SK-N-SH (cell line): ENCODE results near the gene LGALS9C. TPM values are rescaled to one million over a fixed set of nuclear protein-coding genes. Genes with fewer than 3 reads are reported as not detected.
"Not testable (repeated sequence)": the region's sequence is repeated elsewhere in the genome, so short reads cannot be mapped to it uniquely, and the experiment has no call there.

Experiments
- CTCF ChIA-PET: fragments of 300-600, 350-600 bp; formaldehyde crosslinking; extraction: SDS; loops from one replicate; lab custom pipeline; 2021; lab: Yijun Ruan, JAX
- POLR2A ChIA-PET: fragments of 350-600 bp; sonication (Branson Sonifier 250); formaldehyde crosslinking; extraction: SDS; loops from one replicate; lab custom pipeline; 2020; ENCODE audit warnings: antibody characterized with exemption, inconsistent platforms; lab: Yijun Ruan, JAX
- DNase-seq: peaks from one replicate; pipeline ENCODE4 v3.0.0; 2012
- H2AFZ ChIP-seq: fragments of 200-600 bp; sonication (generic); 2 replicates; pipeline ENCODE4 v1.8.1; 2016; ENCODE audit warnings: antibody characterized with exemption, mild to moderate bottlenecking, low read depth
- H3F3A ChIP-seq: fragments of 200-600 bp; sonication (generic); replicated peaks from 2 replicates; pipeline ENCODE3; 2016; ENCODE audit warnings: antibody characterized with exemption, mild to moderate bottlenecking; ENCODE audit not compliant: insufficient read depth
- H3K27ac ChIP-seq, 2 experiments: fragments of 200-500 bp in 1 of 2; fragments of 200-600 bp in 1 of 2; sonication (Bioruptor generic) in 1 of 2; sonication (generic), shearing (Covaris generic) in 1 of 2; 2 replicates each; pipeline versions ENCODE4 v1.5.1 to v1.6.1; 2014 to 2016; ENCODE audit warnings: low read depth in 2 of 2, inconsistent platforms in 1 of 2, low read length in 1 of 2, mild to moderate bottlenecking in 1 of 2, mixed read lengths in 1 of 2
- H3K27me3 ChIP-seq: fragments of 200-600 bp; sonication (generic), shearing (Covaris generic); 2 replicates; pipeline ENCODE4 v1.6.1; 2016; ENCODE audit warnings: mixed run types; ENCODE audit not compliant: insufficient read depth
- H3K36me3 ChIP-seq, 2 experiments: fragments of 200-500 bp in 1 of 2; fragments of 200-600 bp in 1 of 2; sonication (Bioruptor generic) in 1 of 2; sonication (generic) in 1 of 2; replicated peaks in 1 of 2; 2 replicates each; pipeline versions ENCODE3 to v1.5.1; 2014 to 2016; ENCODE audit warnings: low read length in 1 of 2, mild to moderate bottlenecking in 1 of 2; ENCODE audit not compliant: insufficient read depth in 2 of 2, control insufficient read depth in 1 of 2
- H3K4me1 ChIP-seq, 2 experiments: fragments of 200-500 bp in 1 of 2; fragments of 200-600 bp in 1 of 2; sonication (Bioruptor generic) in 1 of 2; sonication (generic), shearing (Covaris generic) in 1 of 2; 2 replicates each; pipeline versions ENCODE4 v1.5.1 to v1.6.1; 2014 to 2016; ENCODE audit warnings: low read depth in 1 of 2, low read length in 1 of 2, mixed run types in 1 of 2; ENCODE audit not compliant: insufficient read depth in 2 of 2, control insufficient read depth in 1 of 2
- H3K4me2 ChIP-seq: fragments of 200-600 bp; sonication (generic), shearing (Covaris generic); 2 replicates; pipeline ENCODE4 v1.6.1; 2017; ENCODE audit warnings: mixed run types
- H3K4me3 ChIP-seq, 2 experiments: fragments of 200-500 bp in 1 of 2; fragments of 200-600 bp in 1 of 2; sonication (Bioruptor generic) in 1 of 2; sonication (generic), shearing (Covaris generic) in 1 of 2; 2 replicates each; pipeline versions ENCODE4 v1.5.1 to v1.8.1; 2014 to 2016; ENCODE audit warnings: low read depth in 2 of 2, inconsistent platforms in 1 of 2, low read length in 1 of 2, mild to moderate bottlenecking in 1 of 2, mixed read lengths in 1 of 2, moderate library complexity in 1 of 2
- H3K79me2 ChIP-seq: fragments of 200-600 bp; sonication (generic); 2 replicates; pipeline ENCODE4 v1.8.1; 2017; ENCODE audit warnings: mild to moderate bottlenecking; ENCODE audit not compliant: insufficient read depth
- H3K9ac ChIP-seq: fragments of 200-600 bp; sonication (generic); 2 replicates; pipeline ENCODE4 v1.6.1; 2017; ENCODE audit warnings: mixed run types
- H3K9me2 ChIP-seq: fragments of 200-600 bp; sonication (generic); 2 replicates; pipeline ENCODE4 v1.6.1; 2017; ENCODE audit warnings: mixed run types
- H3K9me3 ChIP-seq: fragments of 200-600 bp; sonication (generic); 2 replicates; pipeline ENCODE4 v1.6.1; 2017; ENCODE audit warnings: mixed run types, mild to moderate bottlenecking, moderate library complexity
- H4K20me1 ChIP-seq: fragments of 200-600 bp; sonication (generic); 2 replicates; pipeline ENCODE4 v1.6.1; 2017; ENCODE audit warnings: mild to moderate bottlenecking, mixed run types; ENCODE audit not compliant: insufficient read depth
- RAD21 ChIP-seq: IDR thresholded peaks from 2 replicates; pipeline ENCODE4 v1.6.1; 2012; ENCODE audit warnings: mild to moderate bottlenecking, low read length
- WGBS: methylation state at CpG from one replicate; pipeline ENCODE4 v1.1.6; 2017; ENCODE audit warnings: low lambda C conversion rate; 5-methylcytosine and 5-hydroxymethylcytosine counted together
- polyA plus RNA-seq, 3 experiments: library from polyadenylated mRNA; depleted of rRNA; stranded (reverse); fragments of >200 nt; gene quantifications; 2 replicates each; pipeline ENCODE4 v1.2.3, GENCODE V29; 2012
- TF ChIP-seq, protein P1 (sequence below): fragments of 200-600 bp; sonication (generic); IDR thresholded peaks from 2 replicates; pipeline ENCODE4 v1.6.1; 2017; ENCODE audit warnings: antibody characterized with exemption, mild to moderate bottlenecking, moderate library complexity

The LGALS9C gene
- polyA plus RNA-seq, 1 of the 3 experiments (the other 2 are of a cell fraction): not detected

- H3F3A ChIP-seq, H4K20me1 ChIP-seq, H3K27me3 ChIP-seq, H3K4me3 ChIP-seq, H3K4me1 ChIP-seq, H2AFZ ChIP-seq, H3K36me3 ChIP-seq, H3K27ac ChIP-seq, DNase-seq, H3K4me2 ChIP-seq, H3K9me3 ChIP-seq, H3K9ac ChIP-seq, CTCF ChIA-PET, H3K9me2 ChIP-seq, POLR2A ChIA-PET, H3K79me2 ChIP-seq: not testable (repeated sequence)
- TF ChIP-seq, protein P1, sequence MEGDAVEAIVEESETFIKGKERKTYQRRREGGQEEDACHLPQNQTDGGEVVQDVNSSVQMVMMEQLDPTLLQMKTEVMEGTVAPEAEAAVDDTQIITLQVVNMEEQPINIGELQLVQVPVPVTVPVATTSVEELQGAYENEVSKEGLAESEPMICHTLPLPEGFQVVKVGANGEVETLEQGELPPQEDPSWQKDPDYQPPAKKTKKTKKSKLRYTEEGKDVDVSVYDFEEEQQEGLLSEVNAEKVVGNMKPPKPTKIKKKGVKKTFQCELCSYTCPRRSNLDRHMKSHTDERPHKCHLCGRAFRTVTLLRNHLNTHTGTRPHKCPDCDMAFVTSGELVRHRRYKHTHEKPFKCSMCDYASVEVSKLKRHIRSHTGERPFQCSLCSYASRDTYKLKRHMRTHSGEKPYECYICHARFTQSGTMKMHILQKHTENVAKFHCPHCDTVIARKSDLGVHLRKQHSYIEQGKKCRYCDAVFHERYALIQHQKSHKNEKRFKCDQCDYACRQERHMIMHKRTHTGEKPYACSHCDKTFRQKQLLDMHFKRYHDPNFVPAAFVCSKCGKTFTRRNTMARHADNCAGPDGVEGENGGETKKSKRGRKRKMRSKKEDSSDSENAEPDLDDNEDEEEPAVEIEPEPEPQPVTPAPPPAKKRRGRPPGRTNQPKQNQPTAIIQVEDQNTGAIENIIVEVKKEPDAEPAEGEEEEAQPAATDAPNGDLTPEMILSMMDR: peak; percentile 20; the same call in 1 of the 2 replicates
- 0 out of 2 replicates have a peak, but pooled peaks have one; percentile 2 for TF ChIP-seq RAD21
- WGBS: 63% methylated on average over 4 of the region's 6 CpGs
Measured at GRCh38 chr17:18497044-18497443, 20.5 kb downstream of the LGALS9C start.

- H2AFZ ChIP-seq, H3K4me2 ChIP-seq, H4K20me1 ChIP-seq, H3F3A ChIP-seq, CTCF ChIA-PET, H3K4me1 ChIP-seq, H3K27me3 ChIP-seq, POLR2A ChIA-PET, H3K36me3 ChIP-seq, H3K79me2 ChIP-seq, H3K9me2 ChIP-seq, H3K9ac ChIP-seq, H3K27ac ChIP-seq, H3K4me3 ChIP-seq, H3K9me3 ChIP-seq, DNase-seq: not testable (repeated sequence)
- WGBS: no CpG with 5 or more reads among the region's 6 CpGs
Measured at GRCh38 chr17:18499100-18499499, 22.5 kb downstream of the LGALS9C start.

GRCh38 chr17:18499756-18500155, 23.2 kb downstream of the LGALS9C start:
- H3K79me2 ChIP-seq, H4K20me1 ChIP-seq, DNase-seq, H3K9ac ChIP-seq, H3K27me3 ChIP-seq, H3K4me2 ChIP-seq, POLR2A ChIA-PET, H3K27ac ChIP-seq, H3F3A ChIP-seq, CTCF ChIA-PET, H3K36me3 ChIP-seq, H3K4me3 ChIP-seq, H3K9me3 ChIP-seq, H3K9me2 ChIP-seq, H2AFZ ChIP-seq, H3K4me1 ChIP-seq: not testable (repeated sequence)
- WGBS: 70% methylated on average over 2 of the region's 15 CpGs

DNA sequence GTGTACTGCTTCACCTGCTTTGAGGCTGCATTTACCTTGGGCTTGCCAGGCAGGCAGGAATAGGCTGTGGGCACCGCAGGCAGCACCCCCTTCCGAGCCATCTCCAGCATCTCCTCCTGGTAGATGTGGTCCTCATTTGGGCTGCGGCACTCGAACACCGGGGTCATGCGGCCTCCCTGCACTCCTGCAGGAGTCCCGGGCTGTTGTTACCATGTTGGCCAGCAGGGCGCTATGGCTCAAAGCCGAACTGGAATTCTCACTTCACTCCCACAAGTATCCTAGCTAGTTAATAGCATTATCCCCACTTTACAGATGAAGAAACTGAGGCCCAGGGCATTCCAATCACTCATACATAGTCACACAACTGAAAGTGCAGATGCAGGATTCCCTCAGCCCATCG, 23.7 kb downstream of the LGALS9C start:
- CTCF ChIA-PET: not testable (repeated sequence)
- WGBS: no CpG with 5 or more reads among the region's 10 CpGs

DNA sequence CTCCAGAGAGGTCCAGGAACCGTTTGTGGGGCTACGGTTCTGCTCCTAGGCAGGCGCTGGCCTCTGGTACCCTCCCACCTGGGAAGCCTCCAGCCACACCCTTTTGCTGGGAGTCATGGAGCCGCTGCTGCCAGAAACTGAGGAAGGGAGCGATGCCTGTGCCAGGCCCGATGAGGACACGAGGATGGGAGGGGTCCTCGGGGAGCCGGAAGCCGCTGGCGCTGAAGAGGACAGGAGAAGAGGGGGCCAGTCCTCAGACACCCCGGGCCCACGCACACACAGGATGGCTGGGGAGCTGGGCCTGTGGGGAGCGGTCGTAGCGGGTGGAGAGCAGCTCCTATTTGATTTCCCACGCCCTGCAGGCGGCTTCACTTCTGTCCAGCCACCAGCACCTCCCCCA, 24.2 kb downstream of the LGALS9C start:
- POLR2A ChIA-PET, H3K79me2 ChIP-seq, H3K4me1 ChIP-seq, H3K4me3 ChIP-seq, DNase-seq, H3K27me3 ChIP-seq, H3K27ac ChIP-seq, H3K9me3 ChIP-seq, H3K9me2 ChIP-seq, H3K9ac ChIP-seq, H3K36me3 ChIP-seq, H3K4me2 ChIP-seq, H3F3A ChIP-seq, H4K20me1 ChIP-seq, CTCF ChIA-PET, H2AFZ ChIP-seq: not testable (repeated sequence)
- 52% methylated on average over 8 of the region's 18 CpGs for WGBS

More for the DNA sequence above, 23.7 kb downstream of the LGALS9C start:
- H3K27me3 ChIP-seq, H3K27ac ChIP-seq, H3K9me2 ChIP-seq, H4K20me1 ChIP-seq, H3K9me3 ChIP-seq, H3K4me2 ChIP-seq, DNase-seq, POLR2A ChIA-PET, H3K79me2 ChIP-seq, H3K4me3 ChIP-seq, H3F3A ChIP-seq, H3K4me1 ChIP-seq, H3K36me3 ChIP-seq, H3K9ac ChIP-seq, H2AFZ ChIP-seq: not testable (repeated sequence)

- H3F3A ChIP-seq, H3K27me3 ChIP-seq, H3K9ac ChIP-seq, H3K4me3 ChIP-seq, H3K79me2 ChIP-seq, H3K36me3 ChIP-seq, H3K27ac ChIP-seq, H4K20me1 ChIP-seq, H3K9me3 ChIP-seq, H3K4me2 ChIP-seq, POLR2A ChIA-PET, H2AFZ ChIP-seq, H3K9me2 ChIP-seq, DNase-seq, H3K4me1 ChIP-seq, CTCF ChIA-PET: not testable (repeated sequence)
- WGBS: no CpG with 5 or more reads among the region's 5 CpGs
Measured at GRCh38 chr17:18503221-18503620, 26.6 kb downstream of the LGALS9C start.
